ENCODE results near the gene DEDD2. TPM values are rescaled to one million over a fixed set of nuclear protein-coding genes. Genes with fewer than 3 reads are reported as not detected.
A peak's percentile ranks its signal among the peaks of the same experiment; 100 is the strongest.

DEDD2 gene
- polyA plus RNA-seq, 1 of the 3 experiments (the other 2 are of a cell fraction), result 30.2 TPM

DNA sequence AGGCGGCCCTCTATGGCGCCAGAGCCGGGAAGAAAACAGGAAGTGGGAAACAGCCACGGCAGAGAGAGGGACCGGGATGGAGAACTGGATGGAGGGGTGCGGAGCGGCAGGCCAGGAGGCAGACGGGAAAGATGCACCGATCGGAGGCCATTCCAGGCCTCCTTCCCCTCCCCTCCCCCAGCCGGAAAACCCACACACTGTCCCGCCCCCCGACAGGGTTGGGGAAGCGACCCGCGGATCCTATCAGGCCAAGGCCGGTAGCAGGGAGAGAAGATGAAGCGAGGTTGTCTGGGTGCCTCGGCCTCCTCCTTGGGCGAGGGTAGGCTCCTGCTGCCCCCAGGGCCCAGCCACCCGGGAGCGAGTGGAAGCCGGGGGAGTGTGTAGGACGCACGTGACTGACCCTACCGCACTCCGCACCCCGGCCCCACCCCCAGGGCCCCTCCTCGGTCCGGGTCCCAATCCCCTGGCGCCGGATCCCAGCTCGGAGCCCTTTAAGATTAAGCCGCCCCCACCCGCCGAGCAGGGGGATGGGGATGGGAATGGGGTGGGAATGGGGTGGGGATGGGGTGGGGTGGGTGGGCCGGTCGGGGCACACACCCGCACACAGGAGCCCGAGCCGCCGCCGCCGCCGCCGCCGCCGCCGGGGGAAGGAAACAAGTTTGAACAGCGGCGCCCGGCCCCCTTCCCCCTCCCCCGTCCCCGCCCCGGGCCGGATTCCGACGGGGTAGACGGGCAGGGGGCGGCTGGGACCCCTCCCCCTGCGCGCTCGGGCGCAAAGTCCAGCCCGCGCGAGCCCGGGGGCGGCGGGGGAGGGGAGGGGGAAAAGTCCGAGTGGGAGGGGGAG, 36.0 kb upstream of the DEDD2 start (continued):
- TF ChIP-seq, protein P1, sequence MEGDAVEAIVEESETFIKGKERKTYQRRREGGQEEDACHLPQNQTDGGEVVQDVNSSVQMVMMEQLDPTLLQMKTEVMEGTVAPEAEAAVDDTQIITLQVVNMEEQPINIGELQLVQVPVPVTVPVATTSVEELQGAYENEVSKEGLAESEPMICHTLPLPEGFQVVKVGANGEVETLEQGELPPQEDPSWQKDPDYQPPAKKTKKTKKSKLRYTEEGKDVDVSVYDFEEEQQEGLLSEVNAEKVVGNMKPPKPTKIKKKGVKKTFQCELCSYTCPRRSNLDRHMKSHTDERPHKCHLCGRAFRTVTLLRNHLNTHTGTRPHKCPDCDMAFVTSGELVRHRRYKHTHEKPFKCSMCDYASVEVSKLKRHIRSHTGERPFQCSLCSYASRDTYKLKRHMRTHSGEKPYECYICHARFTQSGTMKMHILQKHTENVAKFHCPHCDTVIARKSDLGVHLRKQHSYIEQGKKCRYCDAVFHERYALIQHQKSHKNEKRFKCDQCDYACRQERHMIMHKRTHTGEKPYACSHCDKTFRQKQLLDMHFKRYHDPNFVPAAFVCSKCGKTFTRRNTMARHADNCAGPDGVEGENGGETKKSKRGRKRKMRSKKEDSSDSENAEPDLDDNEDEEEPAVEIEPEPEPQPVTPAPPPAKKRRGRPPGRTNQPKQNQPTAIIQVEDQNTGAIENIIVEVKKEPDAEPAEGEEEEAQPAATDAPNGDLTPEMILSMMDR (IDR thresholded peaks at IDR 0.05), result no peak
- peak; percentile 44; the same call in 1 of the 2 replicates for TF ChIP-seq MXI1 (IDR thresholded peaks at IDR 0.05; ENCODE audit: low read depth, low read length)
- TF ChIP-seq GATA2 (CRISPR knock-in tag; IDR thresholded peaks at IDR 0.05), result no peak
- TF ChIP-seq NFIC (IDR thresholded peaks at IDR 0.05; ENCODE audit: borderline replicate concordance), result no peak
- TF ChIP-seq, protein P2, sequence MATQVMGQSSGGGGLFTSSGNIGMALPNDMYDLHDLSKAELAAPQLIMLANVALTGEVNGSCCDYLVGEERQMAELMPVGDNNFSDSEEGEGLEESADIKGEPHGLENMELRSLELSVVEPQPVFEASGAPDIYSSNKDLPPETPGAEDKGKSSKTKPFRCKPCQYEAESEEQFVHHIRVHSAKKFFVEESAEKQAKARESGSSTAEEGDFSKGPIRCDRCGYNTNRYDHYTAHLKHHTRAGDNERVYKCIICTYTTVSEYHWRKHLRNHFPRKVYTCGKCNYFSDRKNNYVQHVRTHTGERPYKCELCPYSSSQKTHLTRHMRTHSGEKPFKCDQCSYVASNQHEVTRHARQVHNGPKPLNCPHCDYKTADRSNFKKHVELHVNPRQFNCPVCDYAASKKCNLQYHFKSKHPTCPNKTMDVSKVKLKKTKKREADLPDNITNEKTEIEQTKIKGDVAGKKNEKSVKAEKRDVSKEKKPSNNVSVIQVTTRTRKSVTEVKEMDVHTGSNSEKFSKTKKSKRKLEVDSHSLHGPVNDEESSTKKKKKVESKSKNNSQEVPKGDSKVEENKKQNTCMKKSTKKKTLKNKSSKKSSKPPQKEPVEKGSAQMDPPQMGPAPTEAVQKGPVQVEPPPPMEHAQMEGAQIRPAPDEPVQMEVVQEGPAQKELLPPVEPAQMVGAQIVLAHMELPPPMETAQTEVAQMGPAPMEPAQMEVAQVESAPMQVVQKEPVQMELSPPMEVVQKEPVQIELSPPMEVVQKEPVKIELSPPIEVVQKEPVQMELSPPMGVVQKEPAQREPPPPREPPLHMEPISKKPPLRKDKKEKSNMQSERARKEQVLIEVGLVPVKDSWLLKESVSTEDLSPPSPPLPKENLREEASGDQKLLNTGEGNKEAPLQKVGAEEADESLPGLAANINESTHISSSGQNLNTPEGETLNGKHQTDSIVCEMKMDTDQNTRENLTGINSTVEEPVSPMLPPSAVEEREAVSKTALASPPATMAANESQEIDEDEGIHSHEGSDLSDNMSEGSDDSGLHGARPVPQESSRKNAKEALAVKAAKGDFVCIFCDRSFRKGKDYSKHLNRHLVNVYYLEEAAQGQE (IDR thresholded peaks at IDR 0.05; ENCODE audit: low read depth, low read length), result no peak
- TF ChIP-seq, protein P3, sequence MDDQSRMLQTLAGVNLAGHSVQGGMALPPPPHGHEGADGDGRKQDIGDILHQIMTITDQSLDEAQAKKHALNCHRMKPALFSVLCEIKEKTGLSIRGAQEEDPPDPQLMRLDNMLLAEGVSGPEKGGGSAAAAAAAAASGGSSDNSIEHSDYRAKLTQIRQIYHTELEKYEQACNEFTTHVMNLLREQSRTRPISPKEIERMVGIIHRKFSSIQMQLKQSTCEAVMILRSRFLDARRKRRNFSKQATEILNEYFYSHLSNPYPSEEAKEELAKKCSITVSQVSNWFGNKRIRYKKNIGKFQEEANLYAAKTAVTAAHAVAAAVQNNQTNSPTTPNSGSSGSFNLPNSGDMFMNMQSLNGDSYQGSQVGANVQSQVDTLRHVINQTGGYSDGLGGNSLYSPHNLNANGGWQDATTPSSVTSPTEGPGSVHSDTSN (IDR thresholded peaks at IDR 0.05), result no peak
- no peak for TF ChIP-seq EZH2phosphoT487 (IDR thresholded peaks at IDR 0.05; ENCODE audit: borderline replicate concordance, low read depth)
- no peak for TF ChIP-seq FOXJ3 (CRISPR knock-in tag; IDR thresholded peaks at IDR 0.05)
- no peak for TF ChIP-seq SMC3 (IDR thresholded peaks at IDR 0.05; ENCODE audit: low read depth, low read length)
- TF ChIP-seq RAD21 (IDR thresholded peaks at IDR 0.05; ENCODE audit: low read length), result no peak
- TF ChIP-seq YY1 (IDR thresholded peaks at IDR 0.05; ENCODE audit: low read depth), result 0 out of 2 replicates have a peak, but pooled peaks have one; percentile 16
- no peak for TF ChIP-seq TAF1 (IDR thresholded peaks at IDR 0.05; ENCODE audit: borderline replicate concordance, low read depth, low read length)
- no peak for TF ChIP-seq RFX5 (IDR thresholded peaks at IDR 0.05; ENCODE audit: low read length)
- no peak for TF ChIP-seq SIN3A (IDR thresholded peaks at IDR 0.05; ENCODE audit: borderline replicate concordance, low read depth, low read length)
- no peak for TF ChIP-seq RCOR1 (IDR thresholded peaks at IDR 0.05; ENCODE audit: low read length)
- no peak for TF ChIP-seq RXRA (IDR thresholded peaks at IDR 0.05; ENCODE audit: borderline replicate concordance, low read depth)
- TF ChIP-seq FOSL2 (IDR thresholded peaks at IDR 0.05; ENCODE audit: borderline replicate concordance, low read depth), result no peak
- TF ChIP-seq, protein P4, sequence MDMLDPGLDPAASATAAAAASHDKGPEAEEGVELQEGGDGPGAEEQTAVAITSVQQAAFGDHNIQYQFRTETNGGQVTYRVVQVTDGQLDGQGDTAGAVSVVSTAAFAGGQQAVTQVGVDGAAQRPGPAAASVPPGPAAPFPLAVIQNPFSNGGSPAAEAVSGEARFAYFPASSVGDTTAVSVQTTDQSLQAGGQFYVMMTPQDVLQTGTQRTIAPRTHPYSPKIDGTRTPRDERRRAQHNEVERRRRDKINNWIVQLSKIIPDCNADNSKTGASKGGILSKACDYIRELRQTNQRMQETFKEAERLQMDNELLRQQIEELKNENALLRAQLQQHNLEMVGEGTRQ (IDR thresholded peaks at IDR 0.05; ENCODE audit: borderline replicate concordance, low read depth, low read length), result no peak
- TF ChIP-seq JUND (IDR thresholded peaks at IDR 0.05), result no peak
- no peak for TF ChIP-seq TCF12 (IDR thresholded peaks at IDR 0.05)
